Muscle of leg (tissue), 11 donors: ENCODE measurements around the gene ZNF407. TPM values are rescaled to one million over a fixed set of nuclear protein-coding genes. Genes with fewer than 3 reads are reported as not detected.

Source experiments
- DNase-seq: peaks from one replicate; pipeline ENCODE4 v3.0.0; 2013
- H3K27ac ChIP-seq: one replicate; pipeline ENCODE4 v1.5.1; 2013; ENCODE audit warnings: mild to moderate bottlenecking, low read length, control low read depth
- H3K27me3 ChIP-seq: one replicate; pipeline ENCODE4 v1.6.1; 2013; ENCODE audit warnings: low read length; ENCODE audit not compliant: control insufficient read depth, insufficient read depth
- H3K36me3 ChIP-seq: one replicate; pipeline ENCODE4 v1.6.1; 2013; ENCODE audit warnings: low read length; ENCODE audit not compliant: control insufficient read depth, insufficient read depth
- H3K4me1 ChIP-seq: one replicate; pipeline ENCODE4 v1.6.1; 2013; ENCODE audit warnings: low read length; ENCODE audit not compliant: control insufficient read depth, insufficient read depth
- H3K4me3 ChIP-seq: one replicate; pipeline ENCODE4 v1.5.1; 2013; ENCODE audit warnings: low read length, control low read depth
- H3K9me3 ChIP-seq: replicated peaks from 2 replicates; pipeline ENCODE4 v1.6.1; 2013; ENCODE audit warnings: low read depth, low read length; ENCODE audit not compliant: control insufficient read depth
- WGBS: methylation state at CpG from one replicate; pipeline ENCODE4 v1.1.5; 2013; ENCODE audit warnings: missing lambda C conversion rate; ENCODE audit not compliant: insufficient coverage; 5-methylcytosine and 5-hydroxymethylcytosine counted together
- polyA plus RNA-seq, 8 donors: library from polyadenylated mRNA; unstranded; fragments of 120-200 nt; gene quantifications; one replicate each; pipeline versions ENCODE4 v1.2.1 to v1.2.3, GENCODE V29; 2013; ENCODE audit warnings: inconsistent platforms in 1 of 8, low replicate concordance in 1 of 8; ENCODE audit not compliant: insufficient read length in 8 of 8, insufficient read depth in 1 of 8
- total RNA-seq: library from RNA; stranded (reverse); fragments of 120-200 nt; gene quantifications from one replicate; pipeline ENCODE4 v1.2.4, GENCODE V29; 2013

The ZNF407 gene
- total and polyA plus RNA-seq, 9 donors: 5.3 to 10.7 (median 6.4) TPM

- Histone ChIP-seq H3K4me3 (no peak overlapping the region), H3K4me1 (no peaks in the 10 kb centered on the region), H3K36me3 (peaks cover 14% of the 10 kb centered on the region), H3K27ac (no peak overlapping the region), H3K9me3 (no peaks in the 10 kb centered on the region), H3K27me3 (no peaks in the 10 kb centered on the region)
- DNase-seq: no peak
- WGBS: 93% methylated on average over 10 of the region's 13 CpGs
These were observed 36.1 kb downstream of the ZNF407 start for GRCh38 chr18:74633652-74634352.

- Histone ChIP-seq H3K27me3 (no peaks in the 10 kb centered on the region), H3K4me3 (no peak overlapping the region), H3K9me3 (no peaks in the 10 kb centered on the region), H3K27ac (no peak overlapping the region), H3K4me1 (no peaks in the 10 kb centered on the region), H3K36me3 (peaks cover 14% of the 10 kb centered on the region)
- no peak for DNase-seq
- 93% methylated on average over 7 of the region's 15 CpGs for WGBS
These were observed 37.7 kb downstream of the ZNF407 start for GRCh38 chr18:74635224-74635975.

- no CpG with 5 or more reads among the region's 1 CpG for WGBS
- no peaks in the 10 kb centered on the region for H3K4me1 ChIP-seq
- DNase-seq: no peak
- no peaks in the 10 kb centered on the region for H3K9me3 ChIP-seq
- peaks cover 16% of the 10 kb centered on the region for H3K36me3 ChIP-seq
- H3K27me3 ChIP-seq: no peaks in the 10 kb centered on the region
- H3K4me3 ChIP-seq: no peak overlapping the region
- no peak overlapping the region for H3K27ac ChIP-seq
These were observed 39.4 kb downstream of the ZNF407 start for GRCh38 chr18:74637070-74637469.

- peaks cover 11% of the 10 kb centered on the region for H3K36me3 ChIP-seq
- no peak overlapping the region for H3K4me3 ChIP-seq
- no peaks in the 10 kb centered on the region for H3K27me3 ChIP-seq
- DNase-seq: no peak
- H3K9me3 ChIP-seq: no peaks in the 10 kb centered on the region
- no peak overlapping the region for H3K27ac ChIP-seq
- WGBS: 100% methylated on average over 2 of the region's 3 CpGs
- H3K4me1 ChIP-seq: no peaks in the 10 kb centered on the region
These were observed 40.5 kb downstream of the ZNF407 start for GRCh38 chr18:74638210-74638609.

GRCh38 chr18:74644713-74645112 is 47.0 kb downstream of the ZNF407 start:
- no peaks in the 10 kb centered on the region for H3K27me3 ChIP-seq
- no peak for DNase-seq
- no peak overlapping the region for H3K27ac ChIP-seq
- no peaks in the 10 kb centered on the region for H3K9me3 ChIP-seq
- no peak overlapping the region for H3K4me3 ChIP-seq
- peaks cover 2% of the 10 kb centered on the region for H3K4me1 ChIP-seq
- peaks cover 2% of the 10 kb centered on the region for H3K36me3 ChIP-seq

GRCh38 chr18:74645679-74646078 is 48.0 kb downstream of the ZNF407 start:
- DNase-seq: no peak
- WGBS: no CpG with 5 or more reads among the region's 2 CpGs
- H3K36me3 ChIP-seq: peaks cover 2% of the 10 kb centered on the region
- H3K27me3 ChIP-seq: no peaks in the 10 kb centered on the region
- H3K4me3 ChIP-seq: no peak overlapping the region
- H3K9me3 ChIP-seq: no peaks in the 10 kb centered on the region
- H3K4me1 ChIP-seq: peaks cover 2% of the 10 kb centered on the region
- no peak overlapping the region for H3K27ac ChIP-seq

GRCh38 chr18:74651327-74652128 is 53.9 kb downstream of the ZNF407 start:
- Histone ChIP-seq H3K36me3 (no peaks in the 10 kb centered on the region), H3K4me3 (no peak overlapping the region), H3K9me3 (no peaks in the 10 kb centered on the region), H3K4me1 (peaks cover 2% of the 10 kb centered on the region), H3K27ac (no peak overlapping the region), H3K27me3 (no peaks in the 10 kb centered on the region)
- DNase-seq: no peak
- 79% methylated on average over 7 of the region's 8 CpGs for WGBS

- no peaks in the 10 kb centered on the region for H3K9me3 ChIP-seq
- H3K4me3 ChIP-seq: no peak overlapping the region
- H3K4me1 ChIP-seq: peaks cover 2% of the 10 kb centered on the region
- DNase-seq: peak; percentile 55
- no peak overlapping the region for H3K27ac ChIP-seq
- WGBS: no CpG with 5 or more reads among the region's 4 CpGs
- H3K36me3 ChIP-seq: no peaks in the 10 kb centered on the region
- H3K27me3 ChIP-seq: no peaks in the 10 kb centered on the region
These were observed 54.8 kb downstream of the ZNF407 start for GRCh38 chr18:74652392-74652988.

GRCh38 chr18:74654638-74655037 is 57.0 kb downstream of the ZNF407 start:
- H3K36me3 ChIP-seq: no peaks in the 10 kb centered on the region
- no peaks in the 10 kb centered on the region for H3K9me3 ChIP-seq
- no CpG with 5 or more reads among the region's 2 CpGs for WGBS
- no peaks in the 10 kb centered on the region for H3K4me1 ChIP-seq
- H3K27me3 ChIP-seq: no peaks in the 10 kb centered on the region
- peak; percentile 62 for DNase-seq
- H3K27ac ChIP-seq: no peak overlapping the region
- no peak overlapping the region for H3K4me3 ChIP-seq

- DNase-seq: no peak
- no peak overlapping the region for H3K27ac ChIP-seq
- no peaks in the 10 kb centered on the region for H3K4me1 ChIP-seq
- H3K36me3 ChIP-seq: no peaks in the 10 kb centered on the region
- H3K9me3 ChIP-seq: no peaks in the 10 kb centered on the region
- no CpG with 5 or more reads among the region's 2 CpGs for WGBS
- H3K4me3 ChIP-seq: no peak overlapping the region
- H3K27me3 ChIP-seq: no peaks in the 10 kb centered on the region
These were observed 63.3 kb downstream of the ZNF407 start for GRCh38 chr18:74661008-74661407.
